MM.1S (cell line): ENCODE results near the gene SLC7A9.

Experiments used
- DNase-seq: peaks from one replicate; pipeline ENCODE4 v3.0.0-alpha.2; 2015
- H2AFZ ChIP-seq: fragments of 300-600 bp; sonication (generic); 2 replicates; pipeline ENCODE4 v1.6.0; 2016; ENCODE audit warnings: antibody characterized with exemption, low read length
- H3F3A ChIP-seq: fragments of 300-600 bp; sonication (generic); 2 replicates; pipeline ENCODE4 v1.6.1; 2016; ENCODE audit warnings: mild to moderate bottlenecking, antibody characterized with exemption, low read length, moderate library complexity, mixed read lengths; ENCODE audit not compliant: insufficient read depth
- H3K27ac ChIP-seq: fragments of 300-600 bp; sonication (generic); 2 replicates; pipeline ENCODE4 v1.5.1; 2016; ENCODE audit warnings: mild to moderate bottlenecking, low read length
- H3K27me3 ChIP-seq: fragments of 300-600 bp; sonication (generic); replicated peaks from 2 replicates; pipeline ENCODE4 v1.6.0; 2016; ENCODE audit warnings: low read length; ENCODE audit not compliant: insufficient read depth
- H3K36me3 ChIP-seq: fragments of 300-600 bp; sonication (generic); replicated peaks from 2 replicates; pipeline ENCODE4 v1.6.1; 2016; ENCODE audit warnings: mild to moderate bottlenecking, low read length, mixed read lengths; ENCODE audit not compliant: insufficient read depth
- H3K4me1 ChIP-seq: fragments of 300-600 bp; sonication (generic); 2 replicates; pipeline ENCODE4 v1.6.1; 2016; ENCODE audit warnings: low read length, mixed read lengths
- H3K4me2 ChIP-seq: fragments of 300-600 bp; sonication (generic); 2 replicates; pipeline ENCODE4 v1.6.0; 2016; ENCODE audit warnings: low read depth, low read length
- H3K4me3 ChIP-seq: fragments of 300-600 bp; sonication (generic); 2 replicates; pipeline ENCODE4 v1.5.1; 2016; ENCODE audit warnings: low read length, mixed read lengths
- H3K79me2 ChIP-seq: fragments of 300-600 bp; sonication (generic); 2 replicates; pipeline ENCODE4 v1.6.1; 2016; ENCODE audit warnings: mixed run types, low read length, mixed read lengths
- H3K9ac ChIP-seq: fragments of 300-600 bp; sonication (generic); 2 replicates; pipeline ENCODE4 v1.6.1; 2016; ENCODE audit warnings: low read length, mixed read lengths
- H3K9me2 ChIP-seq: fragments of 300-600 bp; sonication (generic); replicated peaks from 2 replicates; pipeline ENCODE4 v1.6.1; 2016; ENCODE audit warnings: mild to moderate bottlenecking, low read length, mixed read lengths; ENCODE audit not compliant: insufficient read depth
- H3K9me3 ChIP-seq: fragments of 300-600 bp; sonication (generic); replicated peaks from 2 replicates; pipeline ENCODE4 v1.6.1; 2016; ENCODE audit warnings: mild to moderate bottlenecking, low read length, mixed read lengths; ENCODE audit not compliant: insufficient read depth
- H4K20me1 ChIP-seq: fragments of 300-600 bp; sonication (generic); 2 replicates; pipeline ENCODE4 v1.6.1; 2016; ENCODE audit warnings: mild to moderate bottlenecking, low read length, moderate library complexity, mixed read lengths; ENCODE audit not compliant: insufficient read depth
- EZH2 ChIP-seq: fragments of 300-600 bp; sonication (generic); optimal IDR thresholded peaks from 2 replicates; pipeline ENCODE3; 2017; ENCODE audit warnings: low read depth, mild to moderate bottlenecking, antibody characterized with exemption, low read length, mixed read lengths
- EZH2phosphoT487 ChIP-seq: fragments of 300-600 bp; sonication (generic); IDR thresholded peaks from 2 replicates; pipeline ENCODE4 v1.6.1; 2018; ENCODE audit warnings: antibody characterized with exemption, low read length
- TF ChIP-seq, protein P1 (sequence below): fragments of 300-600 bp; sonication (generic); IDR thresholded peaks from 2 replicates; pipeline ENCODE4 v1.5.1; 2016; ENCODE audit warnings: antibody characterized with exemption, low read length, mixed read lengths

Gene SLC7A9

DNA sequence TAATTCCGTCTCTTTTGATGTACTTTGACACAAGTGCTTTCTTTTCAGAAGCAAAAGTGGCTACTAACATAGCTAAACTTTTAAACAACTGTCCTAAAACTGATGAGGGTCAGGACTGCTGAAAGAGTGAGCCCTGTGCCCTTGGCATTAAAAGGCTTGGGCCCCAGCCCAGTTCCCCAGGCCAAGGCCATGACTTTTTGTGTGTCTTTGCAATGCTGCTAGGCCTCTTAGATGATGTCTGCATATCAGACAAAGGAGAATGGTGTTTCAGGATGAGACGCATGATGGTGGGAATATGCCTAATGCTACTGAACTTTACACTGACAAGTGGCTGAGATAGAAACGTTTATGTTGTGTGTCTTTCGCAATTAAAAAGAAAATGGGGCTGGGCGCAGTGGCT, 38.0 kb downstream of the SLC7A9 start:
- Histone ChIP-seq H2AFZ (no peak overlapping the region), H3K9me2 (no peaks in the 10 kb centered on the region), H3K27ac (no peak overlapping the region), H3F3A (no peaks in the 10 kb centered on the region), H3K4me2 (no peak overlapping the region), H3K36me3 (no peaks in the 10 kb centered on the region), H3K4me1 (no peaks in the 10 kb centered on the region), H3K27me3 (no peaks in the 10 kb centered on the region), H4K20me1 (no peaks in the 10 kb centered on the region), H3K79me2 (no peaks in the 10 kb centered on the region), H3K4me3 (no peak overlapping the region), H3K9ac (no peak overlapping the region), H3K9me3 (no peaks in the 10 kb centered on the region)
- no peak for TF ChIP-seq EZH2phosphoT487
- TF ChIP-seq EZH2: no peak
- TF ChIP-seq, protein P1, sequence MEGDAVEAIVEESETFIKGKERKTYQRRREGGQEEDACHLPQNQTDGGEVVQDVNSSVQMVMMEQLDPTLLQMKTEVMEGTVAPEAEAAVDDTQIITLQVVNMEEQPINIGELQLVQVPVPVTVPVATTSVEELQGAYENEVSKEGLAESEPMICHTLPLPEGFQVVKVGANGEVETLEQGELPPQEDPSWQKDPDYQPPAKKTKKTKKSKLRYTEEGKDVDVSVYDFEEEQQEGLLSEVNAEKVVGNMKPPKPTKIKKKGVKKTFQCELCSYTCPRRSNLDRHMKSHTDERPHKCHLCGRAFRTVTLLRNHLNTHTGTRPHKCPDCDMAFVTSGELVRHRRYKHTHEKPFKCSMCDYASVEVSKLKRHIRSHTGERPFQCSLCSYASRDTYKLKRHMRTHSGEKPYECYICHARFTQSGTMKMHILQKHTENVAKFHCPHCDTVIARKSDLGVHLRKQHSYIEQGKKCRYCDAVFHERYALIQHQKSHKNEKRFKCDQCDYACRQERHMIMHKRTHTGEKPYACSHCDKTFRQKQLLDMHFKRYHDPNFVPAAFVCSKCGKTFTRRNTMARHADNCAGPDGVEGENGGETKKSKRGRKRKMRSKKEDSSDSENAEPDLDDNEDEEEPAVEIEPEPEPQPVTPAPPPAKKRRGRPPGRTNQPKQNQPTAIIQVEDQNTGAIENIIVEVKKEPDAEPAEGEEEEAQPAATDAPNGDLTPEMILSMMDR: no peak
- DNase-seq: no peak

DNA sequence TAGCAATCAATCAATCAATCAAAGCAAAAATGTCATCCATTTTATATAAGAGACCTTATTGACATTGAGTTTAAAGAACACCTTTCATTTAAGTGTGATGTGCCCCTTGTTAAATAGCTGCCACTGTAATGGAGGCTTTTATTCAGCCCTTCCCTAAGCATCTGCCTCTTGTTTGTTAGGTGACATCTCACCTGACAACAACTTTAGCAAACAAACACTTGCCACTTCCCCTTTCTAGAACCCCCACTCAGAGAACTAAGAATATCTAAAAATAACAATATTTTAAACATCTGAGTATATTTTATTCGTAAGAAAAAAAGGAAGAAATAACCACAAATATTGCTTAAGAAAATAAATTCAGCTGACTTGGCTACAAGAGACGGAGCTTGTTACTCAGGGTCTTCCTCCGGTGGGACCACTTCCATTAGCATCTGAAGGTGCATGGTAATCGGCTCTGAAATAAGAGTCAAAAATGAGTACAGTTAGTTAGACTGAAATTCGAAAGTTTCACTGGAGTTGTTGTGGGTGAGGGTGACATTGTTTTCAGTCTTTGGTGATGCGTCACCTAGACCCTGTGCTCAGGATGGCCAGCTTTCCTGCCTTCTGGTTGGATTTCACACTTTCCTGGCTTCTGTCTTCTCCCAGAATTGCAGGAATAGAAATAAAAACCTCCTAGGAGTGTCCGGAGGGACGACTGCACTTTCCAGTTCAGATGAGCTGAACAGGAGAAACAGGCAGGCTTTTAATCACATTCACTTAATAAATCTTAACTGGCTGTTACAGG, 39.1 kb downstream of the SLC7A9 start:
- peak; percentile 36 for DNase-seq
- peak overlapping the region; percentile 20; the same call in 1 of the 2 replicates for H3K4me2 ChIP-seq
- H3K79me2 ChIP-seq: no peaks in the 10 kb centered on the region
- TF ChIP-seq EZH2: no peak
- TF ChIP-seq EZH2phosphoT487: no peak
- TF ChIP-seq, protein P1: no peak
- H3K9me2 ChIP-seq: no peaks in the 10 kb centered on the region
- peak overlapping the region; percentile 23; the same call in 1 of the 2 replicates for H3K9ac ChIP-seq
- H3K36me3 ChIP-seq: no peaks in the 10 kb centered on the region
- no peak overlapping the region for H3K4me3 ChIP-seq
- no peaks in the 10 kb centered on the region for H3F3A ChIP-seq
- H4K20me1 ChIP-seq: no peaks in the 10 kb centered on the region
- H3K27me3 ChIP-seq: no peaks in the 10 kb centered on the region
- H3K9me3 ChIP-seq: no peaks in the 10 kb centered on the region
- peak overlapping the region; percentile 0; the same call in 1 of the 2 replicates for H3K27ac ChIP-seq
- no peaks in the 10 kb centered on the region for H3K4me1 ChIP-seq
- peak overlapping the region; percentile 54 for H2AFZ ChIP-seq

DNA sequence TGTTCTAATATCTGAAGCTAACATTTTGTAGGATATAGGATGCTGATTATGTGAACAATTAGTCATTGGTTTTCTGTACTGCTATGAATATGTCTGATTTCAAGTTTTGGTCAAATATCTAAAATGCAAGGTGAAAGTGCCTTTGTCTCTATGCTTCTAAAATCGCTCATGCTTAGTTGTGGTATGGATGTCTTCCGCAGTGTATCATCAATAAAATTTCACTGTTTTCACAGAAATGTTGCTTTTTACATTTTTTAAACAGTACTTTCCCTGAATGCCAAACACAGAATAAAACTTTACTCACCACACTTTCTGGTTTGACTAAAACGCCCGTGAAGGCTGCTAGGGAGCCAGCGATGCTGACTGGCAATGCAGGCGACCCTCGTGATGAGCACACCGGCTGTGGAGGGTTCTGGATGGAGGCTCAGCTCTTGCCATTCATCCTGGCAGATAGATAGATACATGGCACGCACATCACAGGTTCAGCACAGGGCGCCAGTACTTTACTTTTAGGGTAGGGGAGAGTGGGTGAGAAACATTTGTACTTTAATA, 40.1 kb downstream of the SLC7A9 start:
- H3K4me2 ChIP-seq: no peak overlapping the region
- no peaks in the 10 kb centered on the region for H3K36me3 ChIP-seq
- H3K9me2 ChIP-seq: no peaks in the 10 kb centered on the region
- no peak for DNase-seq
- no peak overlapping the region for H3K27ac ChIP-seq
- no peak overlapping the region for H2AFZ ChIP-seq
- H3F3A ChIP-seq: no peaks in the 10 kb centered on the region
- no peaks in the 10 kb centered on the region for H3K9me3 ChIP-seq
- no peak overlapping the region for H3K4me3 ChIP-seq
- no peaks in the 10 kb centered on the region for H3K4me1 ChIP-seq
- H3K79me2 ChIP-seq: no peaks in the 10 kb centered on the region
- peaks cover 4% of the 10 kb centered on the region; the same call in 1 of the 2 replicates for H3K27me3 ChIP-seq
- TF ChIP-seq EZH2 (no peak), EZH2phosphoT487 (no peak)
- TF ChIP-seq, protein P1: no peak
- no peaks in the 10 kb centered on the region for H4K20me1 ChIP-seq
- no peak overlapping the region for H3K9ac ChIP-seq
